Right lobe of liver (tissue), 4 donors: ENCODE measurements around the gene TTC8.

Source experiments
- CTCF ChIP-seq, 4 donors: fragments of 200-600 bp in 3 of 4; fragments of 450-650 bp in 1 of 4; IDR thresholded peaks; one replicate each; pipeline versions ENCODE4 v1.5.1 to v1.8.0; 2016 to 2022; ENCODE audit warnings: antibody characterized with exemption in 4 of 4, mild to moderate bottlenecking in 2 of 4
- POLR2A ChIP-seq: fragments of 450-650 bp; IDR thresholded peaks from one replicate; pipeline ENCODE4 v1.6.1; 2017; ENCODE audit warnings: antibody characterized with exemption, mild to moderate bottlenecking
- donor health status: DM: no; HTN: no; CAD: no.
- donor health status: DM: no; HTN: no; CAD: no.
- donor health status: DM: no; HTN: yes; CAD: no.

GRCh38 chr14:88852632-88853031, 28.2 kb downstream of the TTC8 start:
- TF ChIP-seq CTCF (IDR thresholded peaks at IDR 0.05) (no peak), POLR2A (no peak)
